Embryonic facial prominence (tissue), 1 donor: ENCODE measurements around the gene KLK13.
A peak's percentile ranks its signal among the peaks of the same experiment; 100 is the strongest.

Source experiments
- DNase-seq: peaks from one replicate; pipeline ENCODE4 v3.0.0-alpha.2; 2016; ENCODE audit errors: extremely low spot score

The KLK13 gene

GRCh38 chr19:51064534-51065220 is at the start of gene KLK13:
Gene KLK13, minus strand, starts transcription at chr19:51065092. Its CDS starts 25 bp downstream, at chr19:51065067.
- DNase-seq: no peak

- DNase-seq: no peak
These were observed 49.3 kb upstream of the KLK13 start for GRCh38 chr19:51114087-51114729.

- DNase-seq: no peak
These were observed 46.7 kb upstream of the KLK13 start for GRCh38 chr19:51111606-51112005.

GRCh38 chr19:51110666-51110971 is 45.7 kb upstream of the KLK13 start:
- DNase-seq: no peak

DNA sequence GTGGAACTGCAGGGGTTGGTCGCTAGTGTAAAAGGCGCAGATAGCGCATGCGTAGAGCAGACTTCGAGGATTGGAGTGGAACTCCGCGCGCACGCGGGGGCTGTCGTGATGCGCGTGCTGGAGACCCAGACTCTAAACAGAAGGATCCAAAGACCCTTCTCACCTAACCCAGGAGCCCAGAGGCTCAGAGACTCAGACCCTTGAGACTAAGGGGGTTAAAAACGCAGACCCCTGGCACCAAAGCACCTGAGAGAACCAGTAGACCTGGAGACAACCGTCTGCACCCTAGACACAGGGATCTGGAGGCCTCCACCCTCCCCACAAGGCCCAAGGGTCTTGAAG is 43.9 kb upstream of the KLK13 start:
- DNase-seq: no peak

DNA sequence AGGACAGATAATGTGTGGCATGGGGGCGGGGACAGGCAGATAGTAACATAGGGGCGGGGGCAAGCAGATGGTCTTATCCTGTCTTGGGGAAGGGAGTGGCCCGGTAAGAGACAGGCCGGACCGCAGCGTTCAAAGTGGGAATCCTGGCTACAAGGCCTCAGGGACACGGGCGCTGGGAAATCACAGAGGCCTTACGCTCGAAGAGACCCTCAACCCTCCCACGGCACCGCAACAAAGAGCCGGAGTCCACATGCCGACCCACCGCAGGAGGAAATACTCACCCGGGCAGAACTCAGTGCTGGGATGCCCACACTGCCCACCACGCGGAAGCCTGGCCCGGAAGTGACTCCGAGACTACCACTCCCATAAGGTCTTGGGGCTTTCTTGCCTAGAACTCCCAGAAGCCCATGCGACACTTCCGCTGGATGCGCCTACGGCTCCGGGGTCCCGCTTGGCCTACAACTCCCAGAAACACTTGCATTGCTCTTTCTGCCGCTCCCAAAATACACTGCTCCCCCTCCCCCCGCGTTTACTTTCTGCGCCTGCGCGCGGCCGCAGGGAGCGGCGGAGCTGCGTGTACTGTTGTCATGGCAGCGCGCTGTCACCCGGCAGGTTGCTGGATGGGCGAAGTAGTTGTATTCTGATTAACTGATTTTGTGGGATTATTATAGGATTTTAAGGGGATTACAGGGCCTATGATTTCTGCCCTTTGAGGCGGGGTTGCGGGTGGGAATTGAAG is 43.3 kb upstream of the KLK13 start, which contains the start of gene CTU1:
Gene CTU1 (minus strand): TSS at position 344 of the 739 bp plus-strand sequence. CDS start 3,840 bp downstream, outside the sequence.
- DNase-seq: peak; percentile 96

GRCh38 chr19:51107406-51108065 is 42.6 kb upstream of the KLK13 start:
- no peak for DNase-seq

- DNase-seq: no peak
These were observed 39.0 kb upstream of the KLK13 start for GRCh38 chr19:51103926-51104341.

DNA sequence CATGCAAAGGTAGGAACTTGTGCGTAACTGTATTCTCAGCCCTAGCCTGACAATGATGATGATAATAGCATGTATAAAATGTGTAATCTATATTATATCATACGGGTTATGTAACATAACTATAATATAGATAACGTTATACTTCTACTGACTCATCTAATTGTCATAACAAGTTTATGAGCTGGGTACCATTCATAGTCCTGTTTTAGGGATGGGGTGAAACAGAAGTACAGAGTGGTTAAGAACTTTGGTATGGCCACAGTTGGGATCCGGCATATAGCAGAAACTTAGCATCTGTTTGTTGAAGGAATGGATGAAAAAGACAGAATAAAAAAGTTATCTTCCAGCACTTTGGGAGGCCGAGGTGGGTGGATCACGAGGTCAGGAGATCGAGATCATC is 38.1 kb upstream of the KLK13 start:
- no peak for DNase-seq

DNA sequence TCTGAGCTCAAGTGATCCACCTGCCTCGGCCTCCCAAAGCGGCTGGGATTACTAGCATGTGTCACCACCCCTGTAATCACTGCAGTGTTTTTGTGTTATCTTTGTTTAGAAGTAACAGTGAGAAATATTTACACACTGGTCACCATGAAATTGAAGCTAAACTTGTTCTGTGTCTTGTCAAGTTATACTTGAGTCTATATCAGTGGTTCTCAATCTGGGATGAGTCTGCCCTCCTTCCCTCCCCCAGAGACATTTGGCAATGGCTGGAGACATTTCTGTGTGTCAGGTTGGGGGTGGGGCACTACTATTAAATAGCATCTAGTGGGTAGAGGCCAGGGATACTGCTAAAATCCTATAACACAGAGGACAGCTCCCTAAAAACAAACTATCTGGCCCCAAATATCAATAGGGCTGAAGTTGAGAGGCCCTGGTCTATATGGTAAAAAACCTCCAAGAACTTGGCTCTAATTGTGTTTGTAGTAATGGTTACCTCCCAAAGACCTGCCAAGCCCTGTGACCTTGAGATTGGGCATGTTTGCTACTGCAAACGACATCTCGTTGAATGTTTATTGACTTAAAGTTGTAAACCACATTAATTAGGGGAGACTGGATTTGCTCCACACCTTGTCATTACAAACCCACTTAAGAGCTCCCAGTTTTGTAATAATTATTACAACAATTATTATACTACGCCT is 36.4 kb upstream of the KLK13 start:
- DNase-seq: no peak

DNA sequence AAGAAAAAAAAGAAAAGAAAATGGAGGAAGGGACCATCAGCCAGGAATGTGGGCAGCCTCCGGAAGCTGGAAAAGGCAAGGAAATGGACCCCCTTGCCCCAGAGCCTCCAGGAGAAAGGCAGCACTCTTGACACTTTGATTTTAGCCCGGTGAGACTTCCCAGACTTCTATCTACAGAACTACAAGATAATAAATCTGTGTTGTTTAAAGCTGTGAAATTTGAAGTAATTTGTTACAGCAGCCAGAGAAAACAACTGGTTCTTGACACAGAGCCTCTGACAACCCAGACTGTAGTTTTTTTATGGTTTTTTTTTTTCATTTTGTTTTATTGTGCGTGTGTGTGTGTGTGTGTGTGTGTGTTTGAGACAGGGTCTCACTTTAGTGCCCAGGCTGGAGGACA is 35.7 kb upstream of the KLK13 start:
- DNase-seq: no peak

DNA sequence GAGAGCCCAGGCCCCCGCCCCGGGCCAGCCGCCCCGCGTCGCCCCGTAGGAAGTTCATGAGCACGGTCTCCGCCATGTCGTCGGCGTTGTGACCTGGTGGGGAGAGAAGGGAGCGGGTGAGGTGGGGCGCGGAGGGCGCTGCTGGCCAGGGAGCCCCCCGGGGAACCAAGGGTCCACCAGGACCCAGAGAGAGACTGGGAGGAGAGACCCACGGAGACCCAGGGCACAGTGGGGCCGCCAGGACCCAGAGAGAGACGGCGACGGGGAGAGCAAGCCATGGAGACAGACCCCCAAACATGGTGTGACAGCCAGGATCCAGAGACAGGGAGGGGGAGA is 34.1 kb upstream of the KLK13 start:
- DNase-seq: no peak

GRCh38 chr19:51098365-51099046 is 33.6 kb upstream of the KLK13 start:
- DNase-seq: no peak

GRCh38 chr19:51097796-51098195 is 32.9 kb upstream of the KLK13 start:
- DNase-seq: no peak

- no peak for DNase-seq
These were observed 32.4 kb upstream of the KLK13 start for GRCh38 chr19:51097166-51097738.

DNA sequence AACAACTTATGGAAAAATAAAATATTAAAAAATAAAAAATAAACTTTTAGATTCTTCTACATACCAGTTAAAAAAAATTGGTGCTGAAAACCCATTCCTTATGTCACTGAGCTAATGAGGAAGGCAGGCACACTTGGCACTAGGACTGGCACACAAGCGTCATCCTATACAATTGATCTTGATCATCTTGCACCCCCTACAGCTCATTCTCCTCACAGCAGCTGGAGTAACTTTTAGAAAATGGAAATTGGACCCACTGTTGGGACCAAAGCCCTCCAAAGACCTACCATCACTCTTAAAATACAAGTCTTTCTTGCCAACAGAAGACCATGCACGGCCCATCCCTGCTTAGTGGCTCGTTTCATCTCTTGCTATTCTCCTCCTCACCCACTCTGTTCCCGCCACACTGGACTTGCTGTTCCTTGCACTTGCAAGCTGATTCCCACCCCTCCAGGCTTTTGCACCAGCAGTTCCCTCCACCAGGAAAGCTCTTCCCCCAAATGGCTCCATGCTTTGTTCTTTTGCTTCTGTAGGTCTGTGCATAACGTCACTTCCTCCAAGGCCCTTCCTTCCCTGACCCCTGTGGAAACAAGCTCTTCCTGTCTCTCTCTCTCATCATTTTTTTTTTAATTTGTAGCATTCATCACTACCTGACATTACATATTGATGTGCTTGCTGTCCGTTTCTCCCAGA is 31.7 kb upstream of the KLK13 start:
- DNase-seq: no peak

DNA sequence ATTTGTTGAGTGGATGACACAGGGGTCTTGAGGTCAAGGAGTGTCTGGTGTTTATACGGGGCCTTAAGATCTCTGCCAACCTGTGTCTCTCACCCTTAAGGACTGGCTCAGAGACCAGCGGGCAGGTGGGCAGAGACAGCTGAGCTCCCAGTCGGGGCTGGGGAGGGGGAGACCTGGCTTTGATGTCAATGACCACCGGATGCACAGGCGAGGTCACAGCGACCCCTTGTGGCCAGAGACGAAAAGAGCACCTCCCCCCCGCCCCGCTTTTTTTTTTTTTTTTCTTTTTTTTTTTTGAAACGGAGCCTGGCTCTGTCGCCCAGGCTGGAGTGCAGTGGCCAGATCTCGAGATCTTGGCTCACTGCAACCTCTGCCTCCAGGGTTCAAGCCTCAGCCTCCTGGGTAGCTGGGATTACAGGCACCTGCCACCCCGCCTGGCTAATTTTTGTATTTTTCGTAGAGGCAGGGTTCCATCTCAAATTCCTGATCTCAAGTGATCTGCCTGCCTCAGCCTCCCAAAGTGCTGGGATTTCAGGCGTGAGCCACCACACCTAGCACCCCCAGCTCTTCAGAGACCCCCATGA is 29.9 kb upstream of the KLK13 start:
- no peak for DNase-seq

DNA sequence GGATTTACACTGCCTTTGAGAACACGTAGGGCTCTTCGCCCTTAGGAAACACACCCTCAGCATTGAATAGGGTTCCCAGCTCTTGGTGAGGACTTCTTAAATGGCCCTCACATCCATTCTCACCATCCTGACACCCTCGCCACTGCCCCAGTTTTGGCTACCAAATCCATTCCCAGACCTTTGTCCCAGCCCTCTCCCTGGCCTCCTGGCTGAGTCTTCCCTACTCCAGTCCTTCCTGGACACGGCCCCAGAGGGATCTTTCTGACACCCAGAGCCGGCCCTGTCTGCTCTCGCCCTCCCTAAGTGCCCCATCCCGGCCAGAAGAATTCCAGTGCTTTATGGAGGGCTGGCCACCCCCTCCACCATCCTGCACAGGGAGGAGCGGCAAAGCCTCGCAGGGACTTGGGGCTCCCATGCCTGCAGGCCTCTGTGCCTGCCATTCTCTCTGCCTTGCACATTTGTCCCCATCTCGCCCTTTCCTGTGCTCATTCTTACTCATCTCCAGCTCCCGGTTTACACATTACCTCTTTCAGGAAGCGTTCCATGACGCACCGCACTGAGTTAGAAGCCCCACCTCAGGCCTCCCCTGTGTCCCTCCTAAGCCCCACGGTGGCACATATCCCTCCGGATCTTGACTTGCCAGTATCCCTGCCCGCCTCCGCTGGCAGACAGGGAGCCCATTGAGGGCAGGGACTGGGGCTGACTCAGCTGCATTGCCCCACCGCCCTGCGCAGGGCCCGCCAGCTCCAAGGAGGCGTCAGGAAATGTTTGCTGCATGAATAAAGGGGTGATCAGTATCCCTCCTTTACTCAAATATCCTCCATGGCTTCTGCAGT is 28.8 kb upstream of the KLK13 start:
- DNase-seq: no peak

GRCh38 chr19:51093101-51093500 is 28.2 kb upstream of the KLK13 start:
- DNase-seq: no peak
